ENCODE data around the gene DBNL.
A peak's percentile ranks its signal among the peaks of the same experiment; 100 is the strongest.

The DBNL gene

DNA sequence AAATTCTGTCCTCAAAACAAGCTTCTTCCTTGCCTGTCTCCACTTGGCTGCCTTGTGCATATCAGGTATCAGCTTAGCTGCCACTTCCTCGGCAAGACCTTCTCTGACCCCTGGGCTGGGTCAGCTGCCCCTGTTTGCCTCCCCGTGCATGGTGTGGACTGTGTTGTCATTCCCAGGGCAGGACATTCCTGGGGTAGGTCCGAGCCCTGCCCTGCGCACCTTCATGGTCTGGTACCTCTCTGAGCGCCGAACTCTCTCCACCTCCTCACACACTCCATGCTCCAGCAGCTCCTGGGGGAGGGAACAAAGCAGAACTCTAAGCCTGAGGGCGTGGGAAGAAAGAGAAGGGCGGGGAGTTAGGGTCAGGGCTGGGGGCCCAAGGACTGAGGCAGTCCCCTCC lies 34.0 kb downstream of the DBNL start:
- no peak for DNase-seq (ENCODE audit: low read depth)

DNA sequence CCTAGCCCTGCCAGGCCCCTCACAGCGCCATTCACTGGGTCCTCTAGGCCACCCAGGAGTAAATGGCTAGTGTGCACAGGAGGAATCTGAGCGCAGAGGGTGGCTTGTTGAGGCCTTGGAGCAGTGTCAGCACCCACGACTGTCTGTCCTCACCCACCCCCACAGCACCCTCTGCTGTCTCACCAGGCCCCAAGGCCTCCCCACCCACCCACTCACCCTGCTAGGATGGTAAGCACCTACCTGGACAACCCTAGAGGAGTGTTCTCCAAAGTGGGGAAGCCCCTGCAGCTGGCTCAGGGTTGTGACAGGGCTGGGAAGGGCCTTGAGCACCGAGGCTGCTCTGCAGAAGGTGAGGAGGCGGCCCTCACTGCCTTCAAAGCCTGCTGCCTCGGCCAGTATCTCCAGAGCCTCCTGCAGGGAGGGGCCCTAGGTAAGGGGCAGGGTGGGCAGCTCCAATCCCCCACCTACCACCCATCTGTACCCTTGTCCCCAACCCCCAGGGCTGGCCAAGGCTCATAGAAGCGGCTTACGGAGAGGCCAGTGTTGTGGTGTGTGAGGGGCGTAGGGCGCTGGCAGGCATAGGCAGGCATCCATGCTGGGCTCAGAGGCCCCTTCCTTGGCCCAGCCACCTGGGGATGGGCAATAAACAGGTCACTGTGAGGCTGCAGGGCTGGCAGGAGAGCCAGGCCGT lies 35.0 kb downstream of the DBNL start:
- DNase-seq (ENCODE audit: low read depth) = no peak

- no peak for DNase-seq (ENCODE audit: low read depth)
Measured at GRCh38 chr7:44080118-44080517, 35.6 kb downstream of the DBNL start.

DNA sequence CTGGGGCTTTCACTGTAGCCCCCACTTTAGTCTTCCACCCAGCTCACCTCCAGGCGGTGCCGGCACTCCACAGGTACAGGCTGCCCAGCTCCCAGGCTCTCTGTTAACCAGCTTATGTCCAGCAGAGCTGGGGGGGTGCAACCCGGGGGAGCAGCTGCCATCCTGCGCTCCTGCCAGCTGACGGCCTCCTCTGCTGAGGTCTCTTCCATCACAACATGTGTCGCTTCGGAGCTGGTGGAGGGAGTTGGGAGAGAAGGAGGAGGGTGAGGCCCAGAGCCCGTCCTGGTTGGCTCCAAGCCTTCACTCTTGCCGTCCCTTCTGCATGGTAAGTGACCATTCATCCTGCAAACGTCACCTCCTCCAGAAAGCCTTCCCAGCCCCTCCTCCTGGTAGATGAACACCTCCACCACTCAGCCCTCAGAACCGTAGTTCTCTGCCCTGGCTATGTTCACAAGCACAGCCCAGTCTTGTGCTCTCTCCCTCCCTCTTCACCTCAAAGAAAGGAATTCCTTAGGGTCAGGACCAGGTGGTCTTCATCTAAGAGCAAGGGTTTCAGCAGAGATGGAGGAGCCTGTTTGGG lies 36.3 kb downstream of the DBNL start:
- no peak for DNase-seq (ENCODE audit: low read depth)

GRCh38 chr7:44081266-44081748 lies 36.8 kb downstream of the DBNL start:
- DNase-seq (ENCODE audit: low read depth) = no peak

DNA sequence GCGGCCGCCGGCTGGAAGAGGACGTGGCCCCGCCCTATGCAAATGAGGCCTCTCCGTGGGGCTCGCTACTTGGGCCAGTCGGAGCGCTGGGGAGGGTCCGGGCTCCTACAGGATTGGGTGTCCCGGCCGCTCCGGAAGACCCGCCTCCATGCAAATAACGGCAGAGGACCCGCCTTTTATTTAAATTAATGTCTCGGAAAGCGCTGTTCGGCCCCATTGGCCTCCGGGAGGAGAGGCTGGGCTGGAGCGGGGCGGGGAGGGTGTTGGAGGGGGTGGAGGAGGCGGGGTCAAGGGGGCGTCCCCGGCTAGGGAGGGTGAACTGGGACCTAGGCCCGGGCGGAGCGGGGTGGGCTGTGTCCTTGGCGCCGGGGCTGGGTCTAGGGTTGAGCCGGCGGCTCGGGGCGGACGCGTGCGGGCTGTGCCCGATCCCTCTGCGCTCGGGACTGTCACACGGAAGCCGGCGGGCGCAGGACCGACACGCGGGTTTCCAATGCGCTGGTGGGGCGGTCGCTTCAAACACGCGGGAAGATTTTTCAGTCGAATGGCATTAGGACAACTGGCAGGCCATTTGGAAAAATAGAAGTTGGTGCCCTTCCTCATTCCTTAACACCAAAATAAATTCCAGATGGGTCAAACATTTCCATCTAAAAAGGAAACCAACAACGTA lies 38.2 kb downstream of the DBNL start:
- peak; percentile 97 for DNase-seq (ENCODE audit: low read depth)

DNA sequence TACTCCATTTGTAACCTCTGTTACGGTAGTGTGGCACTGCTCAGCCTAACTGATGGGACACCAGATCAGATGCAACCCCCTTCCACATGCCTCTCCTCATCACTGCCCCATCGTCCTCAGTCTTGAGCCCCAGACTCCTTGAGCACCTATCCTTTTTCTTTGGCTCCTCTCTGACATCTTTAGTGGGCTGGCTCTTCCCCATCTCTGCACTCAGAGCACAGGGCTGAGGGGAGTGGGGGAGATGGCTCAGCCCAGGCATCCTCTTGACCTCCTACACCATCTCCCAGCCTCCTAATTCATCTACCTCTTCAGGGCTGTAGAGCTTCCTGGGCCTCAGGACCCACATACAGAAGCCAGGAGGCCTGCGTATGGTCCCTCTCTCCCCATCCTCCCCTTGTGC lies 39.3 kb downstream of the DBNL start:
- DNase-seq (ENCODE audit: low read depth) = no peak

DNA sequence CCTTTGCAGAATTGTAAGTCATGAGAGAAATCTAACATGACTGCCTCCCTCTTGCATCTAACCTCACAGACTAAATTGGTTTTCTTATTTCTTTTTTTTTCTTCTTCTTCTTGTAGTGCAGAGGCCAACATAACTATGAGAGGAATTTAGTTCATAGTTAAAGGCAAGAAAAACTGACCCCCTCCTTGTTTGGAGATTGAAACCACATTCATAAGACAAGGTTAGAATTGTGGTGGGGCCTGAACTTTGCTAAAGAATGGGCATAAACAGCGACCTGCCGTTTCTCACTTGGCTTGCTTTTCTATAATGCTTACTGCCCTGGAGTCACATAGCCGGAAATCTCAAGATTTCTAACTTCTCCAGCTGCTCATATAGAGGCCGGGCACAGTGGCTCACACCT lies 40.2 kb downstream of the DBNL start:
- no peak for DNase-seq (ENCODE audit: low read depth)

GRCh38 chr7:44085546-44085945 lies 41.0 kb downstream of the DBNL start:
- no peak for DNase-seq (ENCODE audit: low read depth)

GRCh38 chr7:44086627-44087026 lies 42.1 kb downstream of the DBNL start:
- DNase-seq (ENCODE audit: low read depth) = no peak

DNA sequence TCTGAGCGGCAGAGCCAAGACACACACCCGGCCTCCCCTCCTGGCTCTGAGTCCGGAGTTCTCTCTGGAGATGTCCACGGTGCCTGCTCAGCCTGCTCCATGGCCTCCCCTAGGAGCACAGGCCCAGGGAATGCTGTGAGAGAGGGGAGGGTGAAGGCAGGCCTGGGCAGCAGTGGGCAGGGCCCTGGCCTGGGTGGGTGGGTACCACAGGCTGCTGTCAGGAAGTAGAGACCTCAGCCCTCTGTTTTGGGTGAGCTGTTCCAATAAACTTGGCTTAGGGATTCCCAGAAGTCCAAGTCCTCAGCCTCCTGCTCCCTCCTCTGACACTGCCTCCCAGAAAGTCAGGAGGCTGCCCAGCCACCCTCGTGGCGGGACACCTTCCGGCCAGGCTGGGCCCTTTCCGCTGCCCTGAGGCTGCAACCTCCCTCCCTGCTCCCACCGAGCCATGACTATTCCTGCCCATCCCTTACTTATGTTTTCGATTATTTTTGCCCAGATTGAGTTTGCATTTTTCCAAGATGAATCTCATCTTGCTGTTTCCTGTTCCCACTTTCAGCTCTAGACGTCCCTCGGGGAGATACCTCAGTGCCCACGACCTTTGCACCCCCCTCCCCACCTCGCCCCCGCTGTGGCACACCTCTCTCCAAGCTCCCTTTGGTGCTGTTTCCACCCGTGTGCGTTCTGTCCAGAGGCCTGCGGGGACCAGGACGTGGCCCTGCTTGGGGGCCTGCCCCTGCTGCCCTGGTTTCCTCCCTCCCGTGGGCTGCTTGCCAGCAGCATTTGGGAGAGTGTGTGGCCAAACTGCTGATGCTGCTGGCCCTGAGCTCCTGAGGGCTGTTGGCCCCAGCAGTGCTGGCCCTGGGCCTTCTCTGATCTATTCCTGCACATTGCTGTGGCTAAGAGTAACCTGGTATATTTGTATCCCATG lies 43.7 kb downstream of the DBNL start:
- DNase-seq (ENCODE audit: low read depth) = no peak

- DNase-seq (ENCODE audit: low read depth) = no peak
Measured at GRCh38 chr7:44093102-44093641, 48.7 kb downstream of the DBNL start.

- DNase-seq (ENCODE audit: low read depth) = no peak
Measured at GRCh38 chr7:44094365-44094764, 49.9 kb downstream of the DBNL start.

DNA sequence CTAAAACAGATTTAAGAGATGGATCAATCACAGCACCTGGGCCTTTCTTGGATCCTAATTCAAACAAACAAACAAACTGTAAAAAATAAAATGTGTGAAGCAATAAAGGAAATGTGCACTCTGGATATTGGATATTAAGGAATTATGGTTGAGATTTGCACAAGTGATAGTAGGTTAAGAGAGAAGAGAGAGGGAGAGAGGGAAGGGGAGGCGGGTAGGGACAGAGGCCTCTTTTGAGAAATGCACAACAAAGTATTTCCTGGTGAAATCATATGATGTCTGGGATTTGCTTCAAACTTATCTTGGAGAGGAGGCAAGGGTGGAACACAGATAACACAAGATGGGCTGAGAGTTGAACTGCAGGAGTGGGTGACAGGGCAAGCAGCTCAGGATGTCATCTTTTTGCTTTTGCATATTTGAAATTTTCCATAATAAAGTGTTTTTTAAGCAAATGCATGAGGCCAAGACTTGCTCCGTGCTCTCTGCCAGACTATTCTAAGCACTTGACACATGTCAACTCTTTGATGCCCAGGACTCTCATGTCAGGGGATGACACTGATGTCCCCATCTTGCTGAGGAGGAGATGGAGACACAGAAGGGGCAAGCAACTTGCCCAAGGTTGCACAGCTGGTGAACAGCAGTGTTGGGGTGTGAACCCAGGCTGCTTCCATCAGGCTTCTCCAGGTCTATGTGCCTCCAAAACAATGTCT lies 50.5 kb downstream of the DBNL start:
- no peak for DNase-seq (ENCODE audit: low read depth)

DNA sequence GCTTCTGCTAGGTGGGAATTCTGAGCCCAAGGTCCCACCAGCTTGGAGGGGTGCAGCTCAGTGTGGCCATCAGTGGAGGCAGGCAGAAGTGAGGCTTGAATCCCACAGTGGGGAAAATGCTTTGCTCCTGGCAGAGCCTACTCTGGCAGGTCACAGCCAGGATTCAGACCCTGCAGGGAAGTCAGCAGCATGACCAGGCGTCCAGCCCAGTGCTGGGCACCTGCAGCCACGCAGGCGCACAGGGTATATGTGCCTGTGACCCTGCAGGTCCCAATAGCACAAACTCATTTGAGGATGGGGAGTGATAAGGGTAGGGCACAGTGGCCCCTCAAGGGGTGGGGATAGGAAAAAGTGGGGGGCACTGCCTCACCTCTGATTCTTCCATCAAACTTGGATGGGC lies 51.3 kb downstream of the DBNL start:
- DNase-seq (ENCODE audit: low read depth) = no peak

DNA sequence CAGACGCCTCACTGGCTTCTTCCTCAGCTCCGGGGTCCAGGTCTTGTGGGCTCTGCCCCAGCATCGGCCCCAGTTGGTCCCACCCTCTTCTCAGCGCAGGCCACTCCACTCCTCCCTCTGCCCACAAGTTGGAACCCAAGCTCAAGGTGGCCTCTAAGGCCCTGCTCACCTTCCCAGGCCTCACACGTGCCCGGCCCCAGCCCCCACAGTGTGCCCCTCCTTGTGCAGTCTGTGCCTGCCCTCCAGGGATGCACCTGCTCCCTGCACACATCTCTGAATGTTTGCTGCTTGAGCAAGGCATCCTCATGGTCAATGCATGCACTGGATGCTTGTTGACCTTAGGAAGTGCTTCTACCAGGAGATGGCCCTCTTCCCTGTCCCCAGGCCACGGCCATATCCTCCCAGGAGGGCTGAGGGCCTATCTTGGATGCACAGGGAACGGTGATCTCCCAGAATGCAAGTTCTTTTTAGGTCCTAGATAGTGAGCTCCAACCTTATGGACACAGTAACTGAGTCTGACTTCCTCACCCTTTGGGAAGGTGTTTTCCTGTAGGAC lies 51.9 kb downstream of the DBNL start:
- no peak for DNase-seq (ENCODE audit: low read depth)

DNA sequence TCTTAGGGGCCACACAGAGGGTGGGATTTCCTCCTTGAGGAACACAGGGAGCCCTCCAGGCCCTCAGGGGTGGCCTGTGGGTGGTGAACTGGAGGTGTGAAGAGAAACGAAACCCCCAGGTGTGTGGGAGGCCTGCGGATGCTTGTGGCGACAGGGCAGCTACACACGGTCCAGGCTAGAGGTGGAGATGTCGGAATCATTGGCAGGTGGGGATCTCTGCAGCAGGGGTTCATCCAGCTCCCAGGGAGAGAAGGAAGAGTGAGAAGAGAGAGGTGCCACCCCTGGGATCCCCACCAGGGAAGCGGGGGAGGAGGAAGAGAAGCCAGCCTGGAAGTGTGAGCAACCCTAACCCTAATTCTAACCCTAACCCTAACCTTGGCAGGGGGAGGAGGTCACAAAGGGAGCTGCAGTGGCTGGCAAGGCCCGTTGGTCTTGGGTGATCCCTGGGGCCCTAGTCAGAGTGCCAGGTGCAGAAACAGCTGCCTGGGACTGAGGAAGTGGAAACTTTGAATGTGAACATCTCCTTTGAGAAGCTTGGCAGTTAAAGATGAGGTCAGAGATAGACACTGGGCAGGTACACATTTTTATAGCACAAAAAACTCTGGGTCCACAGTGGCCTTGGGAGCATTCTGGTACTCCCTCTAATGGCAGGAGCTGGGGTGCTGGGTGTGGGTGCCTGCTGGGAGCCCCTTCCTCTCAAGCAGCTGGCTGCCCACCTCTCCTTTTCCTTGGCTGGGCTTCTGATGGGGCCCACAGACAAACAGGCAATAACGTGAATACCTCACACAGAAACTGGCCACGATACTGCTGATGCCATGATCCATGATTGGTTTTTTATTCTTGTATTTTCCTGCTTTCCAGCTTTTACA lies 52.8 kb downstream of the DBNL start:
- DNase-seq (ENCODE audit: low read depth) = no peak

DNA sequence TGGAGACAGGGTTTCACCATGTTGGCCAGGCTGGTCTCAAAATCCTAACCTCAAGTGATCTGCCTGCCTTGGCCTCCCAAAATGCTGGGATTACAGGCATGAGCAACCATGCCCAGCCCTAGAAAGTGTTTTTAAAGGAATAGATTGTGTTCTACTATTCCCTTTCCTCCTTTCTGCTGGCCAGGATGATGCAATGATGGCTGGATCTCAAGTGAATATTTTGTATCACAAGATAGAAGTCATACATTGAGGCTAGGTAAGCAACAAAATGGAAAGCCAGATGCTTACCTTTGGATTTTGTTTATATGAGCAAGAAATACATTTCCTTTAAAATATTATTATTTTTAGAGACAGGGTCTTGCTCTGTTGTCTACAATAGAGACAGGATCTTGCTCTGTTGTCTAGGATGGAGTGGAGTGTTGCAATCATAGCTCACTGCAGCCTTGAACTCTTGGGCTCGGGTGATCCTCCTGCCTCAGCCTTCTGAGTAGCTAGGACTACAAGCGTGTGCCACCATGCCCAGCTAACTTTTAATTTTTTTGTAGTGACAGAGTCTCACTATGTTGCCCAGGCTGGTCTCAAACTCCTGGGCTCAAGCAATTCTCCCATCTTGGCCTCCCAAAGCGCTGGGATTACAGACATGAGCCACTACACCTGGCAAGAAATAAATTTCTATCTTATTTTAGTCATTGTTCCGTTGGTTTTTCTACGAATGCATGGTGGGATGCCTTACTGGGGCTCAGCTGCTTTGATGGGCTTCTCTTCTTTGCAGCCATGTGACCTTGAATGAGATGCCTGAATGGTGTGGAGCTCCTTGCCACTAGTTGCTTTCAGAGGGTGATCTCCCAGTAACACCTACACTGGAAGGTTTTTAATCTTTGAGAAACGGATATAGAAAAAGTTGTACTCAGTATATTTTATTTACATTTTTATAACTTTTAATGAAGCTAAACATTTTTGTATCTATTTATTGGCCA lies 53.9 kb downstream of the DBNL start:
- DNase-seq (ENCODE audit: low read depth) = no peak

GRCh38 chr7:44099669-44100068 lies 55.2 kb downstream of the DBNL start:
- DNase-seq (ENCODE audit: low read depth) = no peak
